ENCODE measurements around the gene OLIG1.

- TF ChIP-seq CTCF (IDR thresholded peaks at IDR 0.05) (no peak), ZFX (IDR thresholded peaks at IDR 0.05; ENCODE audit: borderline replicate concordance) (no peak)
These were observed 12.5 kb upstream of the OLIG1 start for GRCh38 chr21:33057385-33057940.

All from 22Rv1 (cell line).